Duodenal mucosa (tissue), 2 donors: ENCODE measurements around the gene LEMD2.

ENCODE experiments used
- H3K27ac ChIP-seq: one replicate; pipeline ENCODE4 v1.7.0; 2013; ENCODE audit warnings: low read depth, low read length
- H3K27me3 ChIP-seq, 2 donors: one replicate each; pipeline ENCODE4 v1.7.0; 2013; ENCODE audit warnings: low read length in 2 of 2, control low read depth in 1 of 2; ENCODE audit not compliant: insufficient read depth in 2 of 2, control insufficient read depth in 1 of 2
- H3K36me3 ChIP-seq, 2 donors: one replicate each; pipeline ENCODE4 v1.7.0; 2013; ENCODE audit warnings: low read length in 2 of 2, control low read depth in 1 of 2; ENCODE audit not compliant: insufficient read depth in 2 of 2, control insufficient read depth in 1 of 2
- H3K4me1 ChIP-seq, 2 donors: one replicate each; pipeline ENCODE4 v1.7.0; 2013; ENCODE audit warnings: low read length in 2 of 2, control low read depth in 1 of 2; ENCODE audit not compliant: insufficient read depth in 2 of 2, control insufficient read depth in 1 of 2
- H3K4me3 ChIP-seq, 2 donors: one replicate each; pipeline ENCODE4 v1.7.0; 2013; ENCODE audit warnings: low read length in 2 of 2, low read depth in 1 of 2
- H3K9ac ChIP-seq, 2 donors: one replicate each; pipeline ENCODE4 v1.7.0; 2013; ENCODE audit warnings: low read length in 2 of 2, low read depth in 1 of 2
- H3K9me3 ChIP-seq, 2 donors: one replicate each; pipeline ENCODE4 v1.7.0; 2013; ENCODE audit warnings: low read length in 2 of 2, control low read depth in 1 of 2; ENCODE audit not compliant: control insufficient read depth in 1 of 2

Gene LEMD2

GRCh38 chr6:33757113-33757512 lies 31.8 kb downstream of the LEMD2 start:
- Histone ChIP-seq H3K9me3 (no peaks in the 10 kb centered on the region), H3K4me1 (peaks cover 3 to 6% of the 10 kb centered on the region in 2 donors), H3K27ac (no peak overlapping the region), H3K9ac (no peak overlapping the region), H3K27me3 (no peaks in the 10 kb centered on the region), H3K4me3 (no peak overlapping the region), H3K36me3 (no peaks in the 10 kb centered on the region)

GRCh38 chr6:33756211-33756954 lies 32.5 kb downstream of the LEMD2 start:
- no peaks in the 10 kb centered on the region for H3K36me3 ChIP-seq
- H3K27ac ChIP-seq: no peak overlapping the region
- H3K4me3 ChIP-seq: no peak overlapping the region
- no peaks in the 10 kb centered on the region for H3K4me1 ChIP-seq
- no peaks in the 10 kb centered on the region for H3K9me3 ChIP-seq
- no peaks in the 10 kb centered on the region for H3K27me3 ChIP-seq
- H3K9ac ChIP-seq: no peak overlapping the region

GRCh38 chr6:33755070-33755869 lies 33.7 kb downstream of the LEMD2 start:
- Histone ChIP-seq H3K9ac (no peak overlapping the region), H3K9me3 (no peaks in the 10 kb centered on the region), H3K27me3 (no peaks in the 10 kb centered on the region), H3K4me3 (no peak overlapping the region), H3K27ac (no peak overlapping the region), H3K36me3 (no peaks in the 10 kb centered on the region), H3K4me1 (no peaks in the 10 kb centered on the region)

GRCh38 chr6:33754222-33754621 lies 34.7 kb downstream of the LEMD2 start:
- H3K27ac ChIP-seq: no peak overlapping the region
- no peaks in the 10 kb centered on the region for H3K36me3 ChIP-seq
- no peaks in the 10 kb centered on the region for H3K4me1 ChIP-seq
- H3K9ac ChIP-seq: no peak overlapping the region
- H3K27me3 ChIP-seq: no peaks in the 10 kb centered on the region
- no peak overlapping the region for H3K4me3 ChIP-seq
- no peaks in the 10 kb centered on the region for H3K9me3 ChIP-seq

GRCh38 chr6:33752646-33753015 lies 36.3 kb downstream of the LEMD2 start:
- Histone ChIP-seq H3K4me3 (no peak overlapping the region), H3K9me3 (no peaks in the 10 kb centered on the region), H3K9ac (no peak overlapping the region), H3K27ac (no peak overlapping the region), H3K36me3 (no peaks in the 10 kb centered on the region), H3K4me1 (no peaks in the 10 kb centered on the region), H3K27me3 (no peaks in the 10 kb centered on the region)

GRCh38 chr6:33751771-33752645 lies 36.9 kb downstream of the LEMD2 start:
- no peaks in the 10 kb centered on the region for H3K27me3 ChIP-seq
- H3K9me3 ChIP-seq: no peaks in the 10 kb centered on the region
- no peaks in the 10 kb centered on the region for H3K4me1 ChIP-seq
- H3K36me3 ChIP-seq: no peaks in the 10 kb centered on the region
- no peak overlapping the region for H3K9ac ChIP-seq
- H3K27ac ChIP-seq: no peak overlapping the region
- H3K4me3 ChIP-seq: no peak overlapping the region

GRCh38 chr6:33750244-33750991 lies 38.5 kb downstream of the LEMD2 start:
- H3K4me1 ChIP-seq: peaks cover 0 to 5% of the 10 kb centered on the region in 2 donors
- no peak overlapping the region for H3K27ac ChIP-seq
- no peak overlapping the region for H3K4me3 ChIP-seq
- no peaks in the 10 kb centered on the region for H3K36me3 ChIP-seq
- H3K27me3 ChIP-seq: no peaks in the 10 kb centered on the region
- no peaks in the 10 kb centered on the region for H3K9me3 ChIP-seq
- no peak overlapping the region for H3K9ac ChIP-seq

- no peak overlapping the region for H3K27ac ChIP-seq
- no peak overlapping the region for H3K9ac ChIP-seq
- no peaks in the 10 kb centered on the region for H3K36me3 ChIP-seq
- H3K4me3 ChIP-seq: no peak overlapping the region
- no peaks in the 10 kb centered on the region for H3K9me3 ChIP-seq
- peaks cover 3 to 14% of the 10 kb centered on the region in 2 donors for H3K4me1 ChIP-seq
- no peaks in the 10 kb centered on the region for H3K27me3 ChIP-seq
Measured at GRCh38 chr6:33749401-33749800, 39.5 kb downstream of the LEMD2 start.

- no peaks in the 10 kb centered on the region for H3K9me3 ChIP-seq
- no peak overlapping the region for H3K27ac ChIP-seq
- H3K36me3 ChIP-seq: no peaks in the 10 kb centered on the region
- H3K27me3 ChIP-seq: no peaks in the 10 kb centered on the region
- no peak overlapping the region for H3K9ac ChIP-seq
- H3K4me1 ChIP-seq: peaks cover 8 to 20% of the 10 kb centered on the region in 2 donors
- no peak overlapping the region for H3K4me3 ChIP-seq
Measured at GRCh38 chr6:33748841-33749240, 40.1 kb downstream of the LEMD2 start.
